HG02840 (cell line): ENCODE results near the gene ARSB.

ENCODE experiments used
- ATAC-seq: cut with Tn5 transposase; IDR thresholded peaks from one replicate; pipeline ENCODE4 v1.9.1; 2021; ENCODE audit warnings: mild to moderate bottlenecking, moderate library complexity, moderate number of reproducible peaks; ENCODE audit not compliant: unreplicated experiment, low FRiP score

The ARSB gene

DNA sequence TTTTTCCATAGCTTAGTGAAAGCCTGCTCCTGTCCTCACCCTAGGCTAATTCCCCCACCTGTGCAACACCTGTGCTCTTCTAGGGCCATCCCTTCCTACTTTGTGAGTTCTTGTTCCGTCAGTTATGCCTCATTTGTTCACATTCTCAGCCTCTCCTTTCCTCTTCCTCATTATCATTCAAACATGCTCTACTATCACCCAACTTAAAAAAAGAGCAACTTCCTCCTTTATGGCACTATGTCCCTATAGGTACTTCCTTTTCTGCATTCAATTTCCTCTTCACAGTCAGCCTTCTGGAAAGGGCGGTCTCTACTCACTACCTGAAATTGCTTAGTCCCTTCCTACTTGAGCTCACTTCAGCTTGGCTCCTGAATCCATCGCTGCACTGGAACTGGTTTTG lies 224.7 kb downstream of the ARSB start:
- ATAC-seq: no peak

DNA sequence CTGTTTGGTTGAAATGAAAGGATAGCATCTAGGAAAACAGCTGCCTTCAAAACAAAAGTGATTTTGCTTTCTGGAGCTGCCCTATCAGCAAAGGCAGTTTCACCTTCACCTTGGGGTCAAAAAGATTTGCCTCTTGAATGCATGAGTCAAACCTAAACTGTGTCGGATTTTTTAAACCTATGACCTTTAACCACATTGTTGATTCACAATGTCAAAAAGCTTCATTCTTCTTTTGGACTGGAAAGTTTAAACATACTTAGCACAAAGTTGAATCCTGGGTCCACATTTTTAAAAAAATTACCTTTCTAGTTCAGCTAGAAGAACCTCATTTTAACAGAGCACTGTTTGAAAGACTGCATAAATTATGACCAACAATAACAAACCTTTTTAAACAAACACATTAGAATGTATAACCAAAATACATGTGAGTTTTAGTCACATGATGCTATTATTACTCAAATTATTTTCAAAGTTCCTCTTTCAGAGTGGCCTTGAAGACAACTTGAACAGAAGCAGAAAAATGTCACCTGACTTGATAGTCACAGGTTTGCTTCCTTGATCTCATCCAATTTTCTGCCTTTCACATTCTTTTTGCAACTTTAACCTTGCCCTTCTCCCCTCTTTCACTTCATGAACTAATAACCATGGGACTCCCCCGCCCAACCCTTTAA lies 226.8 kb downstream of the ARSB start:
- ATAC-seq: peak; percentile 67

- peak; percentile 45 for ATAC-seq
Observed at GRCh38 chr5:78757269-78758053, 227.6 kb downstream of the ARSB start.

- ATAC-seq: no peak
Observed at GRCh38 chr5:78756858-78757257, 228.3 kb downstream of the ARSB start.

DNA sequence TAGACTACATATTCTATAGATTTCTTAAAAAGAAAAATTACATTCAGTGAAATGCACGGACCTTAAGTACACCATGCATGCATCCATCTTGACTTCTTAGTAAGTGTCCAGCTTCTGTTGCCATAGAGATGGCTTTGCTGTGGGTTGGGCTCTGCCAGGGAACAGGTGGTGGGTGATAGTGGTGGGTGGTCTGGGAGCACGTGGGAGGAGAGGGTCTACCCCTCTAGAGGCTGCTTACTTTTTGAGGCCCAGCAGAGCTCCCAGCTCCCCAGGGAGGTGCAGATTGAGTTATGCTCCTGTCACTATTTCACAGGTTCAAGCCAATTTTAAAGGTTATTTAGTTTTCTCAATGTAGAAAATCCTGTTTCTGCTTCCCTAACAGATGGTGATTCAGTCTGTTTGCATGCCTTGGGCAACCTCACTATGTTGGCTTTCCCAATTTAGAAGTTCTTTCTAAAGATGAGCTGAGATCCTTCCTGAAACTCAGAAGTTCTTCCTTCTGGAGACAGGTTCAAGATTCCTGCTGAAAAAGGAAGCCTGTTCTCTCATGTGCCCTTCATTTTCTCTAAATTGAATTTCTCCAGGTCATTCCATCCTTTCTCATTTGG lies 229.2 kb downstream of the ARSB start:
- no peak for ATAC-seq

GRCh38 chr5:78754655-78755054 lies 230.5 kb downstream of the ARSB start:
- ATAC-seq: no peak

GRCh38 chr5:78753093-78753531 lies 232.0 kb downstream of the ARSB start:
- no peak for ATAC-seq

DNA sequence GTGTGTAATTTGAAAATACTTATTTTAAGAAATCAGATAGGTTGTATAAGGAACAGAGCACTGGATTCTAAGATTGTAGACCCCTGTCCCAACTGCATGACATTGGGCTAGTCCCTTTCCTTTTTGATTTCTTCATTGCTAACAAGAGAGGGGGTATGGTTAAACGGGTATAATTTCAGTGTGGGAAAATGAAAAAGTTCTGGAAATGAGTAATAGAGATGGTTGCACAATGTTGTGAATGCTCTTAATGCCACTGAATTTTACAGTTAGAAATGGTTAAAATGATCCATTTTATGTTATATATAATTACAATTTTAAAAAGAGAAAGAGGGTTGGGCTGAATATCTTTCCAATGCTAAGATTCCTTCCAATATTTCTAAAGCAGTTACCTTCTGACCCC lies 233.2 kb downstream of the ARSB start:
- no peak for ATAC-seq

DNA sequence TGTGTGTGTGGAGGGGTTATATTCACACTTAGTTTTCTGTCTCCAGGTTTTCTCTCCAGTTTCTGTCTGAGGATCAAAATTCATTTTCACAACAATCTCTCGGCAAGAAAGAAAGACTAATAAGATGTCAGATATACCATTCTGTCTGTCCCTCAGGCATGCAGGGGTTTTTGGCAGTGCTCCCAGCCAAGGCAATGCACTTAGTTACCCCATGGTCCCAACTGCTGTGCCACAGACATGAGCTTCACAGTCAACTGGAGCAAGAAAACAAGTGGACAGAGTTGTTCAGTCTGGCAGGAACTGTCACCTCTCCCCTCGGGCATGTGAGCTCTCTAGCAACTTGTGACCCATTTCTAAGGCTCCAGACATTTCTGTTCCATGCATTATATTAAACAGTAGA lies 234.8 kb downstream of the ARSB start:
- ATAC-seq: no peak

GRCh38 chr5:78747705-78748359 lies 237.3 kb downstream of the ARSB start:
- ATAC-seq: no peak

DNA sequence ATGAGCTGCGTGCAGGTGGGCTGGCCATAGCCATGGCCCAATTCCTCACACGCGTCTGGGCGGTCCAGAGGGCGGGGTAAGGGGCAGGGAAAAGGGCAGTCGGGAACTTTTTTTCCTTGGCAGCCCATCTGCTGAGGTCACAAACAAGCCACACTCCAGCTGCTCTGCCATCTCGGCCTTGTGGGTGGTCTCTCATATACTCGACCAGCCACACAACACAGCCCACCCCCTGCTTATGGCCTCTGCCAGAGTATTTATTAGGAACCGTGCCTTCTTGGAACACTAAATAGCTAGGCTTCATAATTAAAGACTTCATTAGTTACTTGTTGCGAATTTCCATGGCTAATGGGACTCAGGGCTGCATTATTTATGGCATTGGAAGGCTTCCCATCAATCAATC lies 238.1 kb downstream of the ARSB start:
- no peak for ATAC-seq

GRCh38 chr5:78746021-78746770 lies 238.9 kb downstream of the ARSB start:
- ATAC-seq: no peak

GRCh38 chr5:78744951-78745534 lies 240.1 kb downstream of the ARSB start:
- no peak for ATAC-seq

GRCh38 chr5:78741019-78741418 lies 244.1 kb downstream of the ARSB start:
- no peak for ATAC-seq

DNA sequence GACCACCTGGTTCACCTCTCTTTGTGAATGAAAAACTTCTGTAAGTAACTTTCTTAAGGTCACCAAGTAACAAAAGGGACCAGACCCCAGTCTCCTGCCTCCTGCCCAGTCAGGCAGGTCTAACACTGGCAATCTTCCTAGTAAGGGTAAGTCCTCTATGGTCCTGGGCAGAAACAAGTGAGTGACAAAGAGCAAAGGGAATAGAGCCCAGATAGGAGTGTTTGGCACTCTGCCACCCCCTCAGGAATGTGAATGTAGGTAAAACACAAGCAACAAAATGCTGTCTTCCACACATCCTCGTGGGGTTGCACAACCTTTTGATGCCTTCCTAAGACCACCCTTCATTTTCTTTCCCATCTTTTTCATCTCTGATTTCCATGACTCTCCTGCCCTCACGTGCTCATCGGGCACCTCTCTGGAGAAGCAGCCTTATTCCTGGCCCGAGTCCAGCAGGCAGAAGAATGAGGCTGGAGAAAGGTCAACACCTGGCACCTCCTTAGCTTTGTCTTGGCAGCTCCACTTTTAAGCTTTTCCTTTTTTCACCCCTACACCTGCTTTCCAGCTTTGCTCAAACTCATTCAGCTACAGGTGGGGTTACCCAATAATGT lies 246.3 kb downstream of the ARSB start:
- no peak for ATAC-seq

DNA sequence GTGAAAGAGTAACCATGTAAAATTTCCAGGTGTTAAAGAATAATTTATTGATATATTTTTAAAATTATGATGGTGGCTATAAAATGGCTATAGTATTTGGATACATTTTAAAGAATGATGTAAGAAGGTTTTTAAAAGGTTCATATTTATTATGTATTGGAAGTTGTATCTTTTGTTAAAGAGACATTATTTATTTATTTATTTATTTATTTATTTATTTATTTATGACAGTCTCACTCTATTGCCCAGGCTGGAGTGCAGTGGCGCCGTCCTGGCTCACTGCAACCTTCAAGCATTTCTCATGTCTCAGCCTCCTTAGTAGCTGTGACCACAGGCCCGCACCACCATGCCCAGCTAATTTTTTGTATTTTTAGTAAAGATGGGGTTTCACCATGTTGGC lies 247.0 kb downstream of the ARSB start:
- no peak for ATAC-seq

- ATAC-seq: no peak
Observed at GRCh38 chr5:78735834-78736463, 249.2 kb downstream of the ARSB start.

DNA sequence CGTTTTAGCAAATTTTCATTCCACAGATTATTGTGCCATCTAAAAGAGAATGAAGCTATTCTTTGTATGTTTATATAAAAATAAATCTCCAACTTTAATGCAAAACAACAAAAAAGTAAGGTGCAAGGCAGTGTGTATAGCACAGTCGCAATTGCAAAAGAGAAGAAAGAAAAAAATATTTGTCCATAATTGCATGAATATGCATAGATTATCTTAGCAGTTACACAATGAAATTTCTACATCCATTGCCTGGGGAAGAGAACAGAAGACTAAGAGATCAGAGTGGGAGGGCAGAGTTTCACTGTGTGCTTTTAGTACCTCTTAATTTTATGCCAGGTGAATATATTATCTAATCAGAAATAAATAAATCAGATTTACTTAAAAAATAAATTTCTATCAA lies 250.2 kb downstream of the ARSB start:
- ATAC-seq: no peak
